Measurements from ENCODE around the gene ZBTB24.

DNA sequence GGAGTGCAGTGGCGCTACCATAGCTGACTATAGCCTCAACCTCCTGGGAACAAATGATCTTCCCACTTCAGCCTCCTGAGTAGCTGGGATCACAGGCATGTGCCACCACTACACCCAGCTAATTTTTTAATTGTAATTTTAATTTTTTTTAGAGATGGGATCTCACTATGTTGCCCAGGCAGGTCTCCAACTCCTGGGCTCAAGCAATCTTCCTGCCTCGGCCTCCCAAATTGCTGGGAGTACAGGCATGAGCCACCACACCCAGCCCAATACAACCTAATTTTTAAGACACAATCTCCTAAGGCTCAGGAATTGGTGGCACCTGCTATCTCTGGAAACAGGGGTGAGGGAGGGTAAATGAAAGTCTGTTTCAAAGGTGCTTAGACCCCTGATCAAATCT, 5.8 kb downstream of the ZBTB24 start:
- no peak for TF ChIP-seq CTCF (IDR thresholded peaks at IDR 0.05)
- no peak for TF ChIP-seq POLR2AphosphoS5 (IDR thresholded peaks at IDR 0.05; ENCODE audit: low read depth, low read length)

Measured in Panc1 (cell line).